Fibroblast of lung (primary cell): ENCODE measurements around the gene PPP1R13B. TPM values are rescaled to one million over a fixed set of nuclear protein-coding genes. Genes with fewer than 3 reads are reported as not detected.
A peak's percentile ranks its signal among the peaks of the same experiment; 100 is the strongest.

ENCODE experiments used
- DNase-seq, 2 donors: peaks; one replicate each; pipeline versions ENCODE4 v3.0.0 to v3.0.0-alpha.2; 2010; ENCODE audit warnings: low read depth in 2 of 2
- H2AFZ ChIP-seq: 2 replicates; pipeline ENCODE4 v1.5.1; 2012; ENCODE audit warnings: low read length, control low read depth, inconsistent platforms
- H3K27ac ChIP-seq: 2 replicates; pipeline ENCODE4 v1.5.1; 2011; ENCODE audit warnings: low read length, control low read depth; ENCODE audit not compliant: insufficient read depth
- H3K27me3 ChIP-seq: 2 replicates; pipeline ENCODE4 v1.5.1; 2011; ENCODE audit warnings: mild to moderate bottlenecking, low read length; ENCODE audit not compliant: control insufficient read depth, insufficient read depth
- H3K36me3 ChIP-seq: 2 replicates; pipeline ENCODE4 v1.5.1; 2011; ENCODE audit warnings: low read length; ENCODE audit not compliant: control insufficient read depth, insufficient read depth
- H3K4me1 ChIP-seq: 2 replicates; pipeline ENCODE4 v1.5.1; 2011; ENCODE audit warnings: low read length; ENCODE audit not compliant: control insufficient read depth, insufficient read depth; ENCODE audit errors: extremely low read depth
- H3K4me2 ChIP-seq: 2 replicates; pipeline ENCODE4 v1.5.1; 2011; ENCODE audit warnings: low read length, control low read depth; ENCODE audit not compliant: insufficient read depth; ENCODE audit errors: extremely low read depth
- H3K4me3 ChIP-seq, 4 experiments: fragments of 200-600 bp in 1 of 4; sonication (generic) in 1 of 4; replicated peaks in 1 of 4; 2 replicates each; pipeline ENCODE4 v1.5.1; 2011 to 2016; ENCODE audit warnings: low read length in 4 of 4, low read depth in 3 of 4, mild to moderate bottlenecking in 3 of 4, control low read depth in 2 of 4, inconsistent platforms in 1 of 4, mixed read lengths in 1 of 4; ENCODE audit not compliant: insufficient read depth in 1 of 4; ENCODE audit errors: control extremely low read depth in 1 of 4
- H3K79me2 ChIP-seq: 2 replicates; pipeline ENCODE4 v1.5.1; 2012; ENCODE audit warnings: mild to moderate bottlenecking, low read length, inconsistent platforms; ENCODE audit not compliant: control insufficient read depth, insufficient read depth
- H3K9ac ChIP-seq: 2 replicates; pipeline ENCODE4 v1.5.1; 2011; ENCODE audit warnings: mild to moderate bottlenecking, low read length, control low read depth; ENCODE audit not compliant: insufficient read depth
- H3K9me3 ChIP-seq: 2 replicates; pipeline ENCODE4 v1.5.1; 2012; ENCODE audit warnings: low read depth, low read length; ENCODE audit not compliant: control insufficient read depth, insufficient read depth
- H4K20me1 ChIP-seq: 2 replicates; pipeline ENCODE4 v1.5.1; 2011; ENCODE audit warnings: low read length; ENCODE audit not compliant: control insufficient read depth, insufficient read depth; ENCODE audit errors: extremely low read depth
- EZH2 ChIP-seq: IDR thresholded peaks from 2 replicates; pipeline ENCODE4 v1.5.1; 2012; ENCODE audit warnings: low read length, control low read depth, mild to moderate bottlenecking; ENCODE audit errors: missing control alignments
- polyA plus RNA-seq, 2 donors: library from polyadenylated mRNA; depleted of rRNA in 1 of 2; stranded (reverse) in 1 of 2; unstranded in 1 of 2; fragments of >200 nt; gene quantifications; 2 replicates each; pipeline ENCODE4 v1.2.1, GENCODE V29; 2011 to 2012; ENCODE audit warnings: missing spikeins in 1 of 2
- total RNA-seq: library from RNA; depleted of rRNA; stranded (reverse); fragments of >200 nt; gene quantifications from 2 replicates; pipeline ENCODE4 v1.2.1, GENCODE V29; 2014
- TF ChIP-seq, protein P1 (sequence below), 2 donors: IDR thresholded peaks in 1 of 2; conservative IDR thresholded peaks in 1 of 2; 1 replicate in 1 of 2; 2 replicates in 1 of 2; pipeline ENCODE4 v1.5.1; 2011 to 2012; ENCODE audit warnings: low read length in 2 of 2, control low read depth in 1 of 2, inconsistent platforms in 1 of 2, low read depth in 1 of 2, mild to moderate bottlenecking in 1 of 2

Gene PPP1R13B
- total and polyA plus RNA-seq, 2 donors (not counting 1 experiment from before 2014, with no cell fraction given): 2.0 to 2.7 TPM

DNA sequence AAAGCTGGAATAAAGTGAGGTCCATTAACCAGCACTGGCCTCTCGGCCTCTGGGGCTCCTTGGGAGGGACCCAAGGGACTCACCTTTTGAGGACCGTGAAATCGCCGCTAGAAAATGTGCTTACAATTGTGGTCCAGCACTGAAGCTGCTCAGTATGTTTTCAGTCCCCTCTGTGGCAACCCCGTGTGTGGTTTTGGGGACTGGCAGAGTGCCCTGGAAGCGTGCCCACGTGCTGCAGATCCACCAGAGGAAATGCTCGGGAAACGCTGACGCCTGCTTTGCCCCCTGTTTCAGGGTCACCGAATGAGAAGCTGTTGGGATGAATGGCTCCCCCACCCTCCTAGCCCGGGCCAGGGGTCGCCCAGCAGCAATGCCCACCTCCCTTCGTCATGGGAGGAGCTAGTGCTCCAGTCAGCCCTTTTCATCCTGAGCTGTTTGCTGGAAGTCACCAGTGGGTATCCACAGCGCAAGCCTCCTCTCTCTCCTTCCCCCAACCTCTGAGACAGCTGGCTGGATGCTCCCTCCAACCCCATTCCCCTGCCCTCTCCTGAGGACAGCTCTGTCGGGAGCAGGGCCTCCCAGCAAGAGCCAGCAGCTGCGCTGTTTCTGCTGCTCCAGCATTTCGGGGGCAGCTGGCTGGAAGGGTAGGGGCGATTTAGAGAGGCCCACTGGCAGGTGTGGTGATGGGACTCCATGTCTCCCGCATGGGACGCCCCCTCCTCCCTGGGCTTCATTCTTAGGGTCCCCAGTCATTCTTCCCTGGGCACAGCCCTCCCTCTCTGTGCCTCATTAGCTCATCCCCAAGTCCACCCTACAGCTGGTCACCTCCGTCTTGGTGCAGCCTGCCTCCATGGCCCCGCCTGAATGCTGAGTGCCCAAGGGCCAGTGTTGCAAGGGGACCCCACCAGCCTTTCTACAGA is 33.2 kb upstream of the PPP1R13B start:
- H4K20me1 ChIP-seq: no peaks in the 10 kb centered on the region
- H2AFZ ChIP-seq: peak overlapping the region; percentile 1
- no peaks in the 10 kb centered on the region for H3K36me3 ChIP-seq
- H3K4me3 ChIP-seq: peak overlapping the region in 2 of 4 experiments; percentile 25 to 31
- no peaks in the 10 kb centered on the region for H3K27me3 ChIP-seq
- H3K79me2 ChIP-seq: no peaks in the 10 kb centered on the region
- H3K27ac ChIP-seq: no peak overlapping the region
- peak; percentile 64 to 85 for DNase-seq
- H3K9me3 ChIP-seq: no peaks in the 10 kb centered on the region
- no peak overlapping the region for H3K9ac ChIP-seq
- peak overlapping the region; percentile 82 for H3K4me2 ChIP-seq
- TF ChIP-seq, protein P1, sequence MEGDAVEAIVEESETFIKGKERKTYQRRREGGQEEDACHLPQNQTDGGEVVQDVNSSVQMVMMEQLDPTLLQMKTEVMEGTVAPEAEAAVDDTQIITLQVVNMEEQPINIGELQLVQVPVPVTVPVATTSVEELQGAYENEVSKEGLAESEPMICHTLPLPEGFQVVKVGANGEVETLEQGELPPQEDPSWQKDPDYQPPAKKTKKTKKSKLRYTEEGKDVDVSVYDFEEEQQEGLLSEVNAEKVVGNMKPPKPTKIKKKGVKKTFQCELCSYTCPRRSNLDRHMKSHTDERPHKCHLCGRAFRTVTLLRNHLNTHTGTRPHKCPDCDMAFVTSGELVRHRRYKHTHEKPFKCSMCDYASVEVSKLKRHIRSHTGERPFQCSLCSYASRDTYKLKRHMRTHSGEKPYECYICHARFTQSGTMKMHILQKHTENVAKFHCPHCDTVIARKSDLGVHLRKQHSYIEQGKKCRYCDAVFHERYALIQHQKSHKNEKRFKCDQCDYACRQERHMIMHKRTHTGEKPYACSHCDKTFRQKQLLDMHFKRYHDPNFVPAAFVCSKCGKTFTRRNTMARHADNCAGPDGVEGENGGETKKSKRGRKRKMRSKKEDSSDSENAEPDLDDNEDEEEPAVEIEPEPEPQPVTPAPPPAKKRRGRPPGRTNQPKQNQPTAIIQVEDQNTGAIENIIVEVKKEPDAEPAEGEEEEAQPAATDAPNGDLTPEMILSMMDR (conservative IDR thresholded peaks at IDR 0.05 in 1 of 2, IDR thresholded peaks at IDR 0.05 in 1 of 2; ENCODE audit: low read depth in 1 of 2, low read length in 2 of 2): no peak
- TF ChIP-seq EZH2: no peak
- H3K4me1 ChIP-seq: peaks cover 7% of the 10 kb centered on the region

DNA sequence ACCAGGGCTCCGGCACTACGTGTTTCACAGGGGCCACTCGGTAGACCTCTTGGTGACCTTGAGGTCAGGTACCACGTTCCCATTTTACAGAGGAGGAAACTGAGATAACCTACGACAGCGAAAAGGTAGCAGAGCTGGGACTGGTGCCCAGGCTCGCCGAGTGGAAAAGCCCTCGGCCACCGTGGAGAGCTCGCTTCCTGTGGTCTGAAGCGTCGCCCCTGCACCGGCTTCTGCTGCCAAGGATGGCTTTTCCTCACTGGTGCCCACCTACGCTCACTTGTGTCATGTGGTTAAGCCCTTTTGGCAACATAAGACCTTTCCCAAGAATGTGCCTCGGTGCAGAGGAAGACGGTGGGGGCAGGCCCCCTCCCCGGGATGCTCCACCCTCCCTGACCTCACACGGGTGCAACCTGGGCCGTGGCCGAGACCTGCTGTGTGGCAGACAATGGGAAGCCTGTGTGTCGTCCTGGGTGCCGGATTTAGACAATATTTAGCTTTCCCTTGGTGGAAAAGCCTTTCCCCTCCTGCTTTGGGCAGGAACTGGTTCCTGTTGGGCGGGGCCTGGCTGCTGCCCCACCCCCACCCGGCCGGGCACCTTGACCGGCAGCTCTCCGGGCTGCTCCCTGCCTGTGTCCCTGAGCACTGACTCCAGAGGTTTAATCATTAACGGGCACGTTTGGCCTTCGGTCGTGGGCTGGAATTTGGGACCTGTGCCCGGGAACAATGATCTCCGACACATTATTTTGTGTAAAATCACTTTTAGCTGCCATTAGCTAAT is 32.4 kb upstream of the PPP1R13B start:
- Histone ChIP-seq H3K4me1 (peaks cover 7% of the 10 kb centered on the region), H3K36me3 (no peaks in the 10 kb centered on the region), H3K4me3 (peak overlapping the region in 2 of 4 experiments; percentile 25 to 31), H3K9ac (no peak overlapping the region), H3K27me3 (no peaks in the 10 kb centered on the region), H3K27ac (no peak overlapping the region), H3K9me3 (no peaks in the 10 kb centered on the region), H3K4me2 (peak overlapping the region; percentile 82), H3K79me2 (no peaks in the 10 kb centered on the region), H4K20me1 (no peaks in the 10 kb centered on the region), H2AFZ (no peak overlapping the region)
- TF ChIP-seq EZH2: no peak
- TF ChIP-seq, protein P1 (conservative IDR thresholded peaks at IDR 0.05 in 1 of 2, IDR thresholded peaks at IDR 0.05 in 1 of 2; ENCODE audit: low read depth in 1 of 2, low read length in 2 of 2): no peak
- DNase-seq: peak in 1 of 2 donors; percentile 41

DNA sequence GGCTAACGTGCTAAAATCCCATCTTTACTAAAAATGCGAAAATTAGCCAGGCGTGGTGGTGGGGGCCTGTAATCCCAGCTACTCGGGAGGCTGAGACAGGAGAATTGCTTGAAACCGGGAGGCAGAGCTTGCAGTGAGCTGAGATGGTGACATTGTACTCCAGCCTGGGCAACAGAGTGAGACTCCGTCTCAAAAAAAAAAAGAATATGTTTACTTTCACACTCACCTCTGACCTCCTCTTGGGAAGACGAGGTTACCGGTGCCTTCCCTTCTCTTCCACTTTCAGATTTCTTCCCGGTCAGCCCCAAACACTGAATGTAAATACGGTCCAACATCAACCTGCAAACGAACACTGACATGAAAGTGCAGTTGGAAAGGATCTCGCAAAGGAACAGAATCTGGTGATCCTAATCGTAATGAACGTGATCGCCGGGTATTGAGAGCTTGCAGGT is 31.8 kb upstream of the PPP1R13B start:
- H3K27ac ChIP-seq: no peak overlapping the region
- no peak overlapping the region for H3K4me3 ChIP-seq
- H4K20me1 ChIP-seq: no peaks in the 10 kb centered on the region
- H3K27me3 ChIP-seq: no peaks in the 10 kb centered on the region
- H3K9ac ChIP-seq: no peak overlapping the region
- DNase-seq: no peak
- no peaks in the 10 kb centered on the region for H3K36me3 ChIP-seq
- H3K9me3 ChIP-seq: no peaks in the 10 kb centered on the region
- no peak overlapping the region for H2AFZ ChIP-seq
- no peak for TF ChIP-seq EZH2
- TF ChIP-seq, protein P1 (conservative IDR thresholded peaks at IDR 0.05 in 1 of 2, IDR thresholded peaks at IDR 0.05 in 1 of 2; ENCODE audit: low read depth in 1 of 2, low read length in 2 of 2): no peak
- peaks cover 7% of the 10 kb centered on the region for H3K4me1 ChIP-seq
- H3K79me2 ChIP-seq: no peaks in the 10 kb centered on the region
- H3K4me2 ChIP-seq: no peak overlapping the region
